Measurements from ENCODE around the gene KRTAP10-1.

The KRTAP10-1 gene

DNA sequence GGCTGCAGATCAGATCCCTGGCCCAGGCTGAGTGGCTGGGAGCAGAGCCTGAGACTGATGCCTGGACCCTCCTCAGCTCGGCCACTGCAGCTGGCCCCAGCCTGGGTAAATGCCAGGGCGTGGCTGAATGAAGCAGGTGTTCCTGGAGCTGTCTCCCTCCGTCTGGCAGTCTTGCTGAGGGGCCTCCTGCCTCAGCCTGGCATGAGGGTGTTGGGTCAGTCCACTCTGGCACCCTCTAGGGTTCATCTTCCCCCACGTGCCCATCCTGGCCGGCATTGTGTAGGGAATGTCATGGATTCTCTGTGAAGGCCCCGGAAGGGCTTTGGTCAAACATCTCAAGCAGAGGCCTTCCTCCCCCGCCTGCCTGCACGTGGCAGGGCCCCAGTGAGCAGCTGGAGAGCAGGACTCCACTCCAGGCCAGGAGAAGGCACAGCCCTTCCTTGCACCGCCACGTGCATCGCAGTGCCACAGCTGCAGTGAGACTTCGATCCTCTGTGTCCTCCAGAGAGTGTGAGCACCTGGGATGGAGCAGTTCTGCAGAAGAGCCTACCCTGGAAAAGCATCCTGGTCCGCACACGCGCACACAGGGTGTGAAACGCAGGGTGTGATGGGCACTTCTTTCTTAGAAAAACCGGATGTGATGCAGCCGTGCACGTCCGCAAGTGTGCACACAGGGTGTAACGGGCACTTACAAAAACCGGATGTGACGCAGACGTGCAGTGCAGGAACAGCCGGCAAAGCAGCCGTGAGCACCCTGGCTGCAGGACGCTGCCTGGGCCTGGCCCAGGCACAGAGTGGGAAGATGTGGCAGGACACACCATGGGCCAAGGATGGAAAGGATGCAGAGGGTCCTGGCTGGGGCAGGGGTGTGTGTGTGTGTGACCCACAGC lies 28.9 kb upstream of the KRTAP10-1 start:
- H3K4me3 ChIP-seq (ENCODE audit: low read length): no peak overlapping the region
- no peak for DNase-seq (ENCODE audit: low read depth)
- TF ChIP-seq, protein P1, sequence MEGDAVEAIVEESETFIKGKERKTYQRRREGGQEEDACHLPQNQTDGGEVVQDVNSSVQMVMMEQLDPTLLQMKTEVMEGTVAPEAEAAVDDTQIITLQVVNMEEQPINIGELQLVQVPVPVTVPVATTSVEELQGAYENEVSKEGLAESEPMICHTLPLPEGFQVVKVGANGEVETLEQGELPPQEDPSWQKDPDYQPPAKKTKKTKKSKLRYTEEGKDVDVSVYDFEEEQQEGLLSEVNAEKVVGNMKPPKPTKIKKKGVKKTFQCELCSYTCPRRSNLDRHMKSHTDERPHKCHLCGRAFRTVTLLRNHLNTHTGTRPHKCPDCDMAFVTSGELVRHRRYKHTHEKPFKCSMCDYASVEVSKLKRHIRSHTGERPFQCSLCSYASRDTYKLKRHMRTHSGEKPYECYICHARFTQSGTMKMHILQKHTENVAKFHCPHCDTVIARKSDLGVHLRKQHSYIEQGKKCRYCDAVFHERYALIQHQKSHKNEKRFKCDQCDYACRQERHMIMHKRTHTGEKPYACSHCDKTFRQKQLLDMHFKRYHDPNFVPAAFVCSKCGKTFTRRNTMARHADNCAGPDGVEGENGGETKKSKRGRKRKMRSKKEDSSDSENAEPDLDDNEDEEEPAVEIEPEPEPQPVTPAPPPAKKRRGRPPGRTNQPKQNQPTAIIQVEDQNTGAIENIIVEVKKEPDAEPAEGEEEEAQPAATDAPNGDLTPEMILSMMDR (IDR thresholded peaks at IDR 0.05; ENCODE audit: insufficient read depth, low read depth, low read length, missing control alignments): no peak

DNA sequence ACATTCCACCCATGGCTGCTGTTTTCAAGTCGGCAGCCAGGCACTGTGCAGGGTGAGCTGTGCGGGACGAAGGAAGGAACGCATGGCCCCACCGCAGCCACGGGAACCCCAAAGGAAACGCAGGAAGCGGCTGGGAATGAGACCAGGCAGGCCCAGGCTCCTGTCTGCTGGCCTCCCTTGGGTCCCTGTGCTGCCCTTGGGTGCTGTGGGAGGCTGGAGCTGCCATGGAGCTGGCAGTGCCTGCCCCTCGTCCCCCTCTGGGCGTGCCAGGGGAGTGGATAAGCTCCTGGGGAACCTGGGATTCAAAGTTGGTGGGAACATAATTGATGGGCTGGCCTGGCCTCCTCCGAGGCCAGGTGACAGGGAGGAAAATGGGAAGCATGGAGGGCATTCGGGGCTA lies 28.3 kb upstream of the KRTAP10-1 start:
- no peak for DNase-seq (ENCODE audit: low read depth)
- TF ChIP-seq, protein P1 (IDR thresholded peaks at IDR 0.05; ENCODE audit: insufficient read depth, low read depth, low read length, missing control alignments): no peak
- no peak overlapping the region for H3K4me3 ChIP-seq (ENCODE audit: low read length)

DNA sequence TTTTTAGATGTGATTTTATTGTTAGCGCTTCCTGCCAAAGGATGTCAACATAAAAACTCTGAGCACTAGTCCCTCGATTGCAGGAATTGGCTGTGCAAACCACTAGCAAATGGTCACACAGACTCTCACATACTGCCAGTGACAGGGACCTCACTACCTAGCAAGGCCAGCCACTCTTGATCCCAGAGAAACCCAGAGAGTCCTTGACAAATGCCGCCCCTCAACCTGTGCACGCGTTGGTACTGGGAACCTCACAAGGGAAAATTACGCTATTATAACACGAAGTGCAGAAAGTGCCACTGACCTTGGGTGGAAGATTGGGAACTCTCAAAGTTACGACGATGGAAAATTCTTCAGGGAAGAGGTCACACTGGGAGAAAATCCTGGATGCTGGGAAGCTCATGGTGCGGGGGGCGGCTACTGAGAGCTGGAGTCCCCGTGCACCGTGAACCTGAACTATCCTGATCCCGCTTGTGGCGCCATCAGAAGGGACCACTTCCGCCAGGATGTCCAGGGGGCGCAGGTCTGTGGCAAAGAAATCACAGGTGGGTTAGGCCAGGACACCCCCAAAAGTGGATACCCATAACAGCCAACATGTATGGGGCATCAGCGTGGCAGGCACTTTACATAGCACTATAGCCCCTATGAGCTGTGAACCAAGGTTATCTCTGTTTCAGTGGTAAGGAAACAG lies 27.6 kb upstream of the KRTAP10-1 start:
- no peak for DNase-seq (ENCODE audit: low read depth)
- H3K4me3 ChIP-seq (ENCODE audit: low read length): no peak overlapping the region
- TF ChIP-seq, protein P1 (IDR thresholded peaks at IDR 0.05; ENCODE audit: insufficient read depth, low read depth, low read length, missing control alignments): no peak

DNA sequence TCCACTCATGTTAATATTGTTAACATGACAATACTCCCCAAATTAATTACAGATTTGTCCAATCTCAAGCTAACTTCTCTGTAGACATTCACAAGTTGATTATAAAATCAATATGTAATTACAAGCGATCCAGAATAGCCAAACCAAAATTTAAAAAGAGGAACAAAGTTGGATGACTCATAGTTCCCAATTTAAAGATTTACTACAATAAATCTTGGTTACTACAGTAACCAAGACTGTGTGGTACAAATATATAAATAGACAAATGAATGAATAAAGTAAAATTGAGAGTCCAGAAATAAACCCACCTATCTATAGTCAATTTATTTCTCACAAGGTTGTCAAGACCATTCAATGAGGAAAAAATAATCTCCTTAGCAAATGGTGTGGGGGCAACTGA lies 26.4 kb upstream of the KRTAP10-1 start:
- H3K4me3 ChIP-seq (ENCODE audit: low read length): no peak overlapping the region
- DNase-seq (ENCODE audit: low read depth): no peak
- TF ChIP-seq, protein P1 (IDR thresholded peaks at IDR 0.05; ENCODE audit: insufficient read depth, low read depth, low read length, missing control alignments): no peak

DNA sequence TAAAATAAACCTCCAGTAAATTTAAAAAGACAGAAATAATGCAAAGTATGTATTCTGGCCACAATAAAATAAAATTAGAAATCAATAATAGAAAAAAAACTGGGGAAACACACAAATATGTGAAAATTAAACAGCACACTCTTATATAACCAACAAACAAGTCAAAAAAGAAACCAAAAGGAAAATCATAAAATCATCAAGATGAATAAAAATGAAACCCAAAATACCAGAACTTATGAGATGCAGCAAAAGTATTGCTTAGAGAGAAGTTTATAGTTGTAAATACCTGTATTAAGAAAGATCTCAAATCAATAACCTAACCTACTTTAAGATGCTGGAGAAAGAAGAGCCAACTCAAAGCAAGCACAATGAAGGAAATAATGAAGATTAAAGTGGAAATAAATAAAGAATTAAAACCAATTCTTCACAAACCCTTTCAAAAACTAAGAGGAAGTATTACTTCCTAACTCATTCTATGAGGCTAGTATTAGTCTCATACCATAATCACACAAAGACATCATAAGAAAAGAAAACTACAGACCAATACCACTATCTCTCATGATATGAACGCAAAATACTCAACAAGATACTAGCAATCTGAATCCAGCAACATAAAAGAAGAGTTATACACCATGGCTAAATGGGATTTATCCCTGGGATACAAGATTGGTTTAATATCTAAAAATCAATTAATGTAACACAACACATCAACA lies 25.0 kb upstream of the KRTAP10-1 start:
- H3K4me3 ChIP-seq (ENCODE audit: low read length): no peak overlapping the region
- TF ChIP-seq, protein P1 (IDR thresholded peaks at IDR 0.05; ENCODE audit: insufficient read depth, low read depth, low read length, missing control alignments): no peak
- no peak for DNase-seq (ENCODE audit: low read depth)

DNA sequence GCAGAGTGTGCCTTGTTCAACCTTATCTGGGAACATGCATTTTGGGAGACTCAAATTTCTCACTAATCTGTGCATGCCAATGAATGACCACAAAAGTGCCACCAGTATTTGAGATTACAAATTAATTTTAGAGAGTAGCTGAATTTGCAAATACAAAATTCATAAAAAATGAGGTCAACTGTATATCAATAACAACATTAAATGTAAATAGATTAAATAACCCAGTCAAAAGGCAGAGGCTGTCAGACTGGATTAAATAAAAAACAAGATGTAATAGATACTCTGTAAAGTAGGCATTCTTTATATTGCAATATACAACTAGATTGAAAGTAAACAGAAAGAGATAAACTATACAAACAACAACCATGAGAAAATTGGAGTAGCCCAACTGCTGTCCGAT lies 24.1 kb upstream of the KRTAP10-1 start:
- TF ChIP-seq, protein P1 (IDR thresholded peaks at IDR 0.05; ENCODE audit: insufficient read depth, low read depth, low read length, missing control alignments): no peak
- no peak for DNase-seq (ENCODE audit: low read depth)

More for the DNA sequence above, 24.1 kb upstream of the KRTAP10-1 start:
- no peak overlapping the region for H3K4me3 ChIP-seq (ENCODE audit: low read length)
